K562 (cell line): ENCODE measurements around the gene CCNI. TPM values are rescaled to one million over a fixed set of nuclear protein-coding genes. Genes with fewer than 3 reads are reported as not detected.
A peak's percentile ranks its signal among the peaks of the same experiment; 100 is the strongest.

Experiments used
- CEBPG ChIP-seq, 3 experiments: fragments of 200-800 bp in 1 of 3; sonication (Bioruptor generic) in 1 of 3; sonication (generic) in 1 of 3; formaldehyde crosslinking in 1 of 3; IDR thresholded peaks in 2 of 3; conservative IDR thresholded peaks in 1 of 3; 2 replicates each; pipeline versions ENCODE4 v1.6.1 to v1.8.0; 2016 to 2022; ENCODE audit warnings: missing compliant biosample characterization in 2 of 3, missing genetic modification characterization in 2 of 3, mild to moderate bottlenecking in 1 of 3, missing genetic modification reagents in 1 of 3
- MGA ChIP-seq: fragments of 450-650 bp; IDR thresholded peaks from 2 replicates; pipeline ENCODE4 v1.6.1; 2016; ENCODE audit warnings: mild to moderate bottlenecking, moderate library complexity
- ZNF507 ChIP-seq: conservative IDR thresholded peaks from 2 replicates; pipeline ENCODE4 v1.6.1; 2017; ENCODE audit warnings: missing genetic modification characterization, missing compliant biosample characterization
- ZNF586 ChIP-seq: fragments of 450-650 bp; formaldehyde crosslinking; conservative IDR thresholded peaks from 2 replicates; pipeline ENCODE4 v1.4.0; 2020; ENCODE audit warnings: mild to moderate bottlenecking, moderate library complexity
- polyA plus RNA-seq, 8 experiments: library from polyadenylated mRNA; depleted of rRNA in 4 of 8; stranded (reverse) in 5 of 8; unstranded in 3 of 8; fragments of >200 nt; fragmentation: Nextera tagmentation in 2 of 8; fragmentation: Illumina TruSeq in 1 of 8; extraction: Ambion mirVana in 2 of 8; extraction: Trizol in 1 of 8; gene quantifications; 2 replicates each; pipeline versions ENCODE4 v1.2.1 to v1.2.3, GENCODE V29; 2011 to 2014; ENCODE audit warnings: inconsistent platforms in 1 of 8, missing spikeins in 1 of 8
- total RNA-seq, 7 experiments: library from RNA; depleted of rRNA in 6 of 7; stranded (reverse); fragments of >200 nt in 6 of 7; fragmentation: Illumina TruSeq in 2 of 7; extraction: Trizol in 2 of 7; gene quantifications; 2 replicates each; pipeline versions ENCODE4 v1.2.1 to v1.2.3, GENCODE V29; 2011 to 2021; ENCODE audit warnings: low replicate concordance in 1 of 7
- TF ChIP-seq, protein P1 (sequence below), 2 experiments: fragments of 450-650 bp in 1 of 2; sonication (generic) in 1 of 2; formaldehyde crosslinking in 1 of 2; IDR thresholded peaks in 1 of 2; conservative IDR thresholded peaks in 1 of 2; 2 replicates each; pipeline versions ENCODE4 v1.6.1 to v1.8.1; 2016 to 2023; ENCODE audit warnings: mild to moderate bottlenecking in 2 of 2, moderate library complexity in 2 of 2, inconsistent platforms in 1 of 2, missing genetic modification reagents in 1 of 2

Gene CCNI
- total and polyA plus RNA-seq, 9 of the 15 experiments (the other 6 are each of a cell fraction or from before 2014, with no cell fraction given): 43.3 to 159 (median 98.5) TPM

GRCh38 chr4:77021614-77022089 lies 54.1 kb downstream of the CCNI start (continued):
- TF ChIP-seq MGA (no peak), ZNF507 (tag) (no peak), CEBPG (CRISPR knock-in tag; IDR thresholded peaks at IDR 0.05) (peak; percentile 36; the same call in 1 of the 2 replicates), CEBPG (tag; conservative IDR thresholded peaks at IDR 0.05 in 1 of 2, IDR thresholded peaks at IDR 0.05 in 1 of 2) (peak; percentile 51 to 64), ZNF586 (CRISPR knock-in tag) (no peak)
- TF ChIP-seq, protein P1, sequence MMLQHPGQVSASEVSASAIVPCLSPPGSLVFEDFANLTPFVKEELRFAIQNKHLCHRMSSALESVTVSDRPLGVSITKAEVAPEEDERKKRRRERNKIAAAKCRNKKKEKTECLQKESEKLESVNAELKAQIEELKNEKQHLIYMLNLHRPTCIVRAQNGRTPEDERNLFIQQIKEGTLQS (IDR thresholded peaks at IDR 0.05): peak; percentile 34; the same call in 1 of the 2 replicates
- TF ChIP-seq, protein P1 (CRISPR knock-in tag; conservative IDR thresholded peaks at IDR 0.05): no peak
